Small intestine (tissue), 7 donors: ENCODE results near the gene DPYSL5. TPM values are rescaled to one million over a fixed set of nuclear protein-coding genes. Genes with fewer than 3 reads are reported as not detected.
A peak's percentile ranks its signal among the peaks of the same experiment; 100 is the strongest.

Experiments used
- DNase-seq, 2 donors: peaks; one replicate each; pipeline versions ENCODE4 v3.0.0 to v3.0.0-alpha.2; 2013
- FAIRE-seq: peaks from 2 replicates; lab custom pipeline; 2012; peaks lifted over from hg19 to GRCh38; lab: Jason Lieb, UNC
- H3K27ac ChIP-seq, 3 donors: one replicate each; pipeline ENCODE4 v1.5.1; 2013; ENCODE audit warnings: low read length in 2 of 3, mild to moderate bottlenecking in 2 of 3, control low read depth in 1 of 3, inconsistent platforms in 1 of 3, low read depth in 1 of 3, moderate library complexity in 1 of 3
- H3K27me3 ChIP-seq, 3 donors: one replicate each; pipeline ENCODE4 v1.6.1; 2013; ENCODE audit warnings: low read length in 3 of 3, inconsistent platforms in 1 of 3; ENCODE audit not compliant: control insufficient read depth in 3 of 3, insufficient read depth in 3 of 3
- H3K36me3 ChIP-seq, 3 donors: one replicate each; pipeline ENCODE4 v1.6.1; 2013; ENCODE audit warnings: low read length in 3 of 3, inconsistent platforms in 1 of 3, low read depth in 1 of 3, mild to moderate bottlenecking in 1 of 3, moderate library complexity in 1 of 3; ENCODE audit not compliant: control insufficient read depth in 3 of 3, insufficient read depth in 2 of 3
- H3K4me1 ChIP-seq, 3 donors: one replicate each; pipeline ENCODE4 v1.6.1; 2013; ENCODE audit warnings: low read length in 2 of 3, inconsistent platforms in 1 of 3, low read depth in 1 of 3, mild to moderate bottlenecking in 1 of 3, moderate library complexity in 1 of 3; ENCODE audit not compliant: control insufficient read depth in 3 of 3, insufficient read depth in 2 of 3
- H3K4me3 ChIP-seq, 3 donors: one replicate each; pipeline ENCODE4 v1.5.1; 2013; ENCODE audit warnings: low read length in 3 of 3, control low read depth in 1 of 3, inconsistent platforms in 1 of 3, low read depth in 1 of 3, mild to moderate bottlenecking in 1 of 3, moderate library complexity in 1 of 3
- H3K9me3 ChIP-seq, 2 donors: one replicate each; pipeline ENCODE4 v1.6.1; 2013; ENCODE audit warnings: low read depth in 1 of 2, low read length in 1 of 2; ENCODE audit not compliant: control insufficient read depth in 2 of 2, insufficient read depth in 1 of 2
- WGBS, 3 donors: extraction: QIAGEN DNeasy Blood & Tissue Kit; methylation state at CpG; one replicate each; pipeline ENCODE4 v1.1.7; 2013; 5-methylcytosine and 5-hydroxymethylcytosine counted together
- polyA plus RNA-seq, 4 donors: library from polyadenylated mRNA; stranded (reverse) in 3 of 4; unstranded in 1 of 4; fragments of 200-250 nt in 3 of 4; fragments of 120-200 nt in 1 of 4; gene quantifications; one replicate each; pipeline versions ENCODE4 v1.2.1 to v1.2.3, GENCODE V29; 2013
- donor health status: healthy with polysubstance abuse.
- donor health status: control.
- donor health status: control.
- donor health status: Bipolar disorder and iron deficiency.
- donor health status: healthy.

The DPYSL5 gene
- polyA plus RNA-seq, 4 donors = 0.27 to 1.2 (median 0.50) TPM; not detected in 1

DNA sequence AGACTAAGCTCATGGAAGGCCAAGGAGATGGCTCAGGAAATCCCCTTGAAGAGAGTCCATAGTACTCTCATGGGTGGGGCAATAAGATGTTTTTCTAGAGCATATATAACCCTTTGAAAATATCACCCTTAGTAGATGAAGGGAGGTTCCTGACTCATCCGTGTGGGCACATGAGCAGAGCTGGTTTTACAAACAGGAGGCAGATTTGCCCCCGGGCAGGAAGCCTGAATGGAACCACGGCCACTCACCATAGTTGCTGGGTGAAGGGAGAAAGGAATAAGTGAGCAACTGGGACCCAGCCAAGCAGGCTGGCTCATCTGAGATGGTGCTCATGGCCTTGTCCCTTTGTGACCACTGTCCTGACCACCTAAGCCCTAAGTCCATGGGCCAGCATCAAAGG is 93.6 kb downstream of the DPYSL5 start:
- Histone ChIP-seq H3K27me3 (peaks cover 0 to 19% (median 0%) of the 10 kb centered on the region in 3 donors), H3K4me3 (no peak overlapping the region), H3K27ac (no peak overlapping the region), H3K9me3 (no peaks in the 10 kb centered on the region), H3K4me1 (no peaks in the 10 kb centered on the region), H3K36me3 (no peaks in the 10 kb centered on the region)
- no peak for FAIRE-seq
- DNase-seq = no peak
- WGBS, 3 donors = 60 to 73% (median 66%) methylated on average over 3 of the region's 3 CpGs

DNA sequence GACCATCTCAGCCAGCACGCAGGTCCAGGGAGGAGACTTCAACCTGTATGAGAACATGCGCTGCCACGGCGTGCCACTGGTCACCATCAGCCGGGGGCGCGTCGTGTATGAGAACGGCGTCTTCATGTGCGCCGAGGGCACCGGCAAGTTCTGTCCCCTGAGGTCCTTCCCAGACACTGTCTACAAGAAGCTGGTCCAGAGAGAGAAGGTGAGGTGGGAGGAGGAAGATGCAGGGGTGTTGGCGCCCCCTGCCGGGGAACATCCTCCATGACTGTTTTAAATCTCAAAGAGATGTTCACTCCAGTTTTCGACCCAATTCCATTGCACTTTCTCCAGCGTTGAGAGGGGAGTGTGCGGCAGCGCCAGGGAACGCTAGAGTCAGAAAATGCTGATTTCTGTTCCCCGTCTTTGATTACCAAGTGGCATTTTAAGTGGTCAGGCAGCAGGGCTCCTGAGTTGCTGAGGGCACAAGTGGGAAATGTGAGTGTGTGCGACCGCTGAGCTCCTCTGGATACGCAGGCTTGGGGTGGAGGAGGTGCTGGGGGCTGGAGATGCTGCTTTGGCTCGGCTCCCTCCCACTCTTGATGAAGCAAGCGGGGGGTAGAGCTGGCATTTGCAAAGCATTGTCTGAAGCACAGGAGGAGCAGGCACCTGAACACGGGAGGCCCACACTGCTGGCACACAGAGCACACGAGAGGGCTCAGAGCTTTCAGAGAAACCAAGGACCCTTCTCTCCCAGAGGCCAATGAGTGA is 94.8 kb downstream of the DPYSL5 start:
- WGBS, 3 donors = 24 to 32% (median 26%) methylated on average over 28 of the region's 28 CpGs
- no peak for FAIRE-seq

DNA sequence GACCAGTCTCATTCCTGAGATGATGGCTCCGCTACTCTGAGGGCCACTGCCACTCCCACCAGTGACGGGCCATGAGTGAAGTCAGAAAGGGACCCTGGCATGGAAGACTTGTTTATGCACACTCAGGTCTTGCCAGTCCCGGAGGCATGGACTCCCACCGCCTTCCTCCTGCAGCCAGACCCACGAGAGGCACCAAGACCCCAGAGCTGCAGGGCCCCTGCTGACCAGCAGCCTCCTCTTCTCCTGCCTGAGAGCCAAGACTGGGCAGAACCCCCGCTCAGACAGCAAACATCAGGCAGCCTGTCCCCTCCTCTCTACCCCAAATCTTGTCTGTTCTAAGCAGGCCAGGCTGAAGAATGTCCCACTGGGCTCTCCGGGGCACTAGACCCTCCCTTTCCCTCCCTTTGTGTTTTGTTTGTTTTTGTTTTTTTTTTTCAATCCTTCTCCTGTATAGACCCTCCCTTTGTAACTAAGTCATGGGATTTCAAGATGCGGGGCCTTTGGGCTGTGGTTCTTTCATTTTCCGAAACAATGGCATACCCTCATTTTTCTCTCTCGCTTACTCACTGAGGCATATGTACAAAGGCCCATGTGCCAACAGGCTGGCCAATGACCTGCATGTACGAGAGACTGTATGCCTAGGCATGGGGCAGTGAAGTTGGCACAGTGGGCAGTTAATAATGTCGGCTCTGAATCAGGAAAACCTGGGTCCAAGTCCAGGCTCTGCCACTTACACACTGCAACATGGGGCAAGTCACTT is 98.2 kb downstream of the DPYSL5 start:
- Histone ChIP-seq H3K4me3 (no peak overlapping the region), H3K27me3 (peaks cover 0 to 25% (median 3%) of the 10 kb centered on the region in 3 donors), H3K4me1 (no peaks in the 10 kb centered on the region), H3K36me3 (no peaks in the 10 kb centered on the region), H3K9me3 (no peaks in the 10 kb centered on the region), H3K27ac (no peak overlapping the region)
- DNase-seq (no peak), FAIRE-seq (no peak)
- WGBS, 3 donors = 62 to 76% (median 70%) methylated on average over 12 of the region's 12 CpGs

More for the DNA sequence above, 94.8 kb downstream of the DPYSL5 start:
- DNase-seq = peak; percentile 51 to 73
- Histone ChIP-seq H3K36me3 (no peaks in the 10 kb centered on the region), H3K4me1 (no peaks in the 10 kb centered on the region), H3K9me3 (no peaks in the 10 kb centered on the region), H3K27ac (no peak overlapping the region), H3K27me3 (peaks cover 0 to 19% (median 2%) of the 10 kb centered on the region in 3 donors), H3K4me3 (no peak overlapping the region)

DNA sequence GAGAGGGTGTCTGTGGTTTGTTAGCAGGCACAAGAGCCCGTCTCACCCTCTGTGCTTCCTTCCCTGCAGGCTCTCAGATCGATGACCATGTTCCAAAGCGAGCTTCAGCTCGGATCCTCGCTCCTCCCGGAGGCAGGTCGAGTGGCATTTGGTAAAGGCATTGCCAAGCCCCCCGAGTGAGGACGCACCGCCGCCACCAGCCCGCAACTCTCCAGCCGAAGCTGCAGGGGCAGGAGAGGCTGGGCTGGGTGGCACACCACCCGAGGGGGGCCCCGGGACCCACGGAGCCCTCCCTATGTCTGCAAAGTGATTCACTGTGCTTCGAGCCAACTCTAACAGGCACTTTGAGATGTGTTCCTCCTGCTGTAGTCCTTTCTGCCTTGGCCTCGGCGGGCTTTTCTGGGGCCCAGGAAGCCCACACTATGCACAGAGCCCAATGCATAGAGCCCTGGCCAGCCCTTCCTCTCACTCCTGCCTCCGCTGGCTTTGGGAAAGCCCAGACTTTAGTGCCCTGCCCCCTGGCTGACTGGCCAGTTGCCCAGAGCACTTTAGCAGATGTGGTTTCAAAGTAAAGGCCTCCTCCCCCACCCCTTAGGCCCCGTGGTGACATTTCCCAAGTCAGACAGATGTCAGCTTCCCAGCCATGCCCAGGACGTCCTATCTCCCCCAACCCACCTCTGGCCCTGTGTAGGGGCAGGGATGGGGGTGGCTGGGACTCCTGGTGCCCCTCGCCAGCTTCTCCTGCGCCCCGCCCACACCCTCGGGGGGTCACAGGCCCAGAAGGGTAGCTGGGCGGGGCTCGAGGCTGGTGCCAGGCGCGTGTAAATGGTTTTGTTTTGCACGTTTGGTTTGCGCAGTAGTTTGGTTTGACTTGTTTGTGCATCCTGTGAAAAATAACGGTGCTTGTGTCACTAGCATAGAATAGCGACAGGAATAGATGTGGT is 99.2 kb downstream of the DPYSL5 start:
- WGBS, 3 donors = 53 to 64% (median 54%) methylated on average over 34 of the region's 34 CpGs
- H3K4me3 ChIP-seq = no peak overlapping the region

DNA sequence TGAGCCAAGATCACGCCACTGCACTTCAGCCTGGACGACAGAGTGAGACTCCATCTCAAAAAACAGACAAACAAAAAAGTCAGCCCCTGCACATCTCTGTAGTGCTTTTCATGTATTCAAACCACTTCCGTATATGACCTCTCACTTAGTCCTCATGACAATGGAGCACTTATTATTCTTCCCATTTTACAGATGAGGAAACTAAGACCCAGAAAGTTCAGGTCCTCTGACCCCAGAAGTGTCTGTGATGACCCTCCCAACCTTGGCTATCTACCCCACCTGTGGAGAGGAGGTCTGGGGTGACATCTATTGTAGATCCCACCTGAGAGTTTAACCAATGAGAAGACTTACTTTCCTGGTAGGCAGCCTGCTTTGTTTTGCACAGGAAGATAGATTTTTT is 100.9 kb downstream of the DPYSL5 start:
- peaks cover 0 to 15% (median 3%) of the 10 kb centered on the region in 3 donors for H3K27me3 ChIP-seq
- FAIRE-seq = no peak
- H3K4me1 ChIP-seq = no peaks in the 10 kb centered on the region
- H3K9me3 ChIP-seq = no peaks in the 10 kb centered on the region
- DNase-seq = no peak
- no peak overlapping the region for H3K27ac ChIP-seq
- H3K36me3 ChIP-seq = no peaks in the 10 kb centered on the region
- H3K4me3 ChIP-seq = no peak overlapping the region
- WGBS, 3 donors = 74 to 86% (median 76%) methylated on average over 3 of the region's 3 CpGs

More for the DNA sequence above, 99.2 kb downstream of the DPYSL5 start:
- FAIRE-seq (no peak), DNase-seq (no peak)
- H3K9me3 ChIP-seq = no peaks in the 10 kb centered on the region
- no peaks in the 10 kb centered on the region for H3K36me3 ChIP-seq
- peaks cover 0 to 25% (median 3%) of the 10 kb centered on the region in 3 donors for H3K27me3 ChIP-seq
- no peak overlapping the region for H3K27ac ChIP-seq
- H3K4me1 ChIP-seq = no peaks in the 10 kb centered on the region

DNA sequence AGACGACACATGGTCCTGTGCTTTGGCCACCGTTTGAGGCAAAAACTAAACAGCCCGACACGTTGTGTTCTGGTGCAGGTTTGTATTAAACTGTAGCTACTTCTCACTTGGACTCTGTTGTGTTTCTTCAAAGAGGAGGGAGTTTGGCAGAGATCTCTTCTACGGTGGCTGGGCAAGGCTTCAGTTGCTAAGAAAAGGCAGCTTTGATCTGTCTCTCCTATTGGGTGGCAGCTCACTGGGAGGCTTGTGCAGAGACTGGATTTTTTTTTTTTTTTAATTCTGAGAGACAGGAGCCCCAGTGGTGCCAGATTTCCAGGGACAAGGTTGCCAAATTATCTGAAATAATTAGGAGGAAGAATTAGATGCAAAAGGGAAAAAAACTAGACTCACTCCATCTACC is 102.3 kb downstream of the DPYSL5 start:
- FAIRE-seq (no peak), DNase-seq (no peak)
- WGBS, 3 donors = 76 to 81% (median 77%) methylated on average over 5 of the region's 5 CpGs
- no peak overlapping the region for H3K27ac ChIP-seq
- no peak overlapping the region for H3K4me3 ChIP-seq
- H3K4me1 ChIP-seq = no peaks in the 10 kb centered on the region
- H3K9me3 ChIP-seq = no peaks in the 10 kb centered on the region
- H3K27me3 ChIP-seq = peaks cover 0 to 16% (median 3%) of the 10 kb centered on the region in 3 donors
- H3K36me3 ChIP-seq = no peaks in the 10 kb centered on the region

DNA sequence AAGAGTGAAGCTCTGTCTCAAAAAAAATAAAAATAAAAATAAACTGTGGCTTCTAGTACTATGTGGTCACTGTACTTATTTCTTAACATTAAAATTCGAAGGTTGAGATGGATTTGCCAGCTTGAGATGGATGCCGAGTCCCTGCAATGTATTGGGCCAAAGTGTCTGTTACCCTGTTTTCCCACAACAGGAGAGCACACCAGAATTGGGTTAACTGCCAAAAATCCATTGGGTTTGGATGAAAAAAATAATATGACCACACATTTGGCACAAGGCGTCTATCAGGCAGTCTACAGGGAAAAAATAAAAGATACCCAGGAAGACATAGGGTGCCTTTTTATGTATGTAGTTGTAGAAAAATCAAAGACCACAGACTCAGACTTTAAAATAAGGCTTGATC is 103.3 kb downstream of the DPYSL5 start:
- Histone ChIP-seq H3K27ac (no peak overlapping the region), H3K4me3 (no peak overlapping the region), H3K27me3 (peaks cover 0 to 17% (median 3%) of the 10 kb centered on the region in 3 donors), H3K36me3 (no peaks in the 10 kb centered on the region), H3K9me3 (no peaks in the 10 kb centered on the region), H3K4me1 (no peaks in the 10 kb centered on the region)
- no peak for DNase-seq
- 85 to 92% (median 85%) methylated on average over 3 of the region's 3 CpGs for WGBS, 3 donors
- FAIRE-seq = no peak

DNA sequence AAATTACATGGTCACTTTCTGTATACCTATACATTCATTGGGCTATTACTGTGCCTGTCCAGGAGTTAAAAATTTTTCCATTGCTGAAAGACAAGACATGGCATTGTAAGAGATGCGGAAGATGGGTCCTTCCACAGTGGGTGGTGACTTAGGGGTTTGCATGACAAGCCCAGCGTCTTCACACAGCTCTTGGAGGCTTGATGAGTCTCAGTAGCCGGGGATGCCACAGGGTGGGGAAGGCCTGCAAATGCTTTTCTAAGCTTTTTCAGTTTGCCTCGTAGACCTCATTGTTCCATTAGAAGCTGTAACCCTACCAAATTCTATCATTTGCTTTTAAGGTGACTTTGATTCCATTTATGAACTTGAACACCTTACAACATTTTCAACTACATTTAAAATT is 104.4 kb downstream of the DPYSL5 start:
- H3K9me3 ChIP-seq = no peaks in the 10 kb centered on the region
- 62 to 79% (median 66%) methylated on average over 4 of the region's 4 CpGs for WGBS, 3 donors
- no peak for FAIRE-seq
- DNase-seq = no peak
- H3K4me1 ChIP-seq = no peaks in the 10 kb centered on the region
- H3K36me3 ChIP-seq = no peaks in the 10 kb centered on the region
- no peak overlapping the region for H3K4me3 ChIP-seq
- no peak overlapping the region for H3K27ac ChIP-seq
- H3K27me3 ChIP-seq = peaks cover 0 to 21% (median 3%) of the 10 kb centered on the region in 3 donors
